ENCODE results near the gene ECD.

- TF ChIP-seq GATA3 (IDR thresholded peaks at IDR 0.05; ENCODE audit: low read depth, low read length) (no peak), GATA2 (IDR thresholded peaks at IDR 0.05; ENCODE audit: low read depth, low read length) (no peak)
These were observed 79.5 kb downstream of the ECD start for GRCh38 chr10:73088304-73088703.

Measured in SH-SY5Y (cell line).